Measurements from ENCODE around the gene SYNPO2. TPM values are rescaled to one million over a fixed set of nuclear protein-coding genes. Genes with fewer than 3 reads are reported as not detected.
"Not testable (repeated sequence)": the region's sequence is repeated elsewhere in the genome, so short reads cannot be mapped to it uniquely, and the experiment has no call there.

Gene SYNPO2
- total RNA-seq, 2 donors from 2014 or later: 0.17 to 0.36 TPM

DNA sequence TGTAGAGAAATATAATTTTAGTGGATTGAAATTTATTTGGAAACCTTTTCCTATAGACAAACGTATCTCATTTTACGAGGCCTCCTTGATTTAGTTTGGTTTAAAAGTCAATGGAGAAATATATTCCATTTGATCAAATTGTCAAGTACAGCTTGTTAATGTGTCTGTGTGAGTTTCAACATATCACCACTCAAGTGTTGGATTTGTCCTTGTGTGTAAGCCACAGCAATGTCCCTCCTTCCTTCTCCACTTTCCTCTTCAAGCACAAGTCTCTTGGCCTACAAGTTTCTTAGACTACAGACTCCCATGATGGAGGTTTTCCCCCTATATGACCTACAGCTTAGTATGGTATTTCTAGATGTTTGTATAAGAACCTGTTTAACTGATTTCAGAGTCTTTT, 104.7 kb downstream of the SYNPO2 start:
- H3K4me3 Mint-ChIP-seq: no peak overlapping the region
- peaks cover 17 to 18% of the 10 kb centered on the region in 2 donors for H3K27me3 Mint-ChIP-seq
- no peak for ATAC-seq
- DNase-seq (ENCODE audit: low spot score): no peak
- no peaks in the 10 kb centered on the region for H3K4me1 Mint-ChIP-seq (ENCODE audit: low read depth in 2 of 2)
- H3K36me3 Mint-ChIP-seq: no peaks in the 10 kb centered on the region
- H3K27ac Mint-ChIP-seq: no peak overlapping the region
- no peaks in the 10 kb centered on the region for H3K9me3 Mint-ChIP-seq

DNA sequence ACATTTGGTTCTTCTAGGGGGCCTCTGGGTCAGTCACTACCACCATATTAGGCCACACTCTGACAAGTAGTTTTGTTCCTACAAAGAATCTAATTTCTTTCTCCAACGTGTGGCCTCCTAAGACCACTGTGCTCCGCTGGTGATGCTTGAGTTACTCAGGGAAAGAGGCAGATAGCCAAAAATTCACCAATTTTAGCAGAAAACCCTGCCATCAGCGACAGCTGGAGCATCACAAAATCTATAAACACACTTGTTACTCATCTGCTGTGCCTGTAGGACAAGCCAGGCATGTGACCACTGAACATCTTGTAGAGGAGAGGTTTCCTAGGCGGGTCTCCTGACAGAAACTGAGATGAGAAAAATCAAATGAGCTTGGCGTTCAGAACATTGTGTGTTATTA, 105.4 kb downstream of the SYNPO2 start:
- H3K36me3 Mint-ChIP-seq: no peaks in the 10 kb centered on the region
- H3K27ac Mint-ChIP-seq: no peak overlapping the region
- DNase-seq (ENCODE audit: low spot score) (no peak), ATAC-seq (no peak)
- no peaks in the 10 kb centered on the region for H3K4me1 Mint-ChIP-seq (ENCODE audit: low read depth in 2 of 2)
- H3K4me3 Mint-ChIP-seq: no peak overlapping the region
- H3K9me3 Mint-ChIP-seq: no peaks in the 10 kb centered on the region
- H3K27me3 Mint-ChIP-seq: peaks cover 17 to 20% of the 10 kb centered on the region in 2 donors

DNA sequence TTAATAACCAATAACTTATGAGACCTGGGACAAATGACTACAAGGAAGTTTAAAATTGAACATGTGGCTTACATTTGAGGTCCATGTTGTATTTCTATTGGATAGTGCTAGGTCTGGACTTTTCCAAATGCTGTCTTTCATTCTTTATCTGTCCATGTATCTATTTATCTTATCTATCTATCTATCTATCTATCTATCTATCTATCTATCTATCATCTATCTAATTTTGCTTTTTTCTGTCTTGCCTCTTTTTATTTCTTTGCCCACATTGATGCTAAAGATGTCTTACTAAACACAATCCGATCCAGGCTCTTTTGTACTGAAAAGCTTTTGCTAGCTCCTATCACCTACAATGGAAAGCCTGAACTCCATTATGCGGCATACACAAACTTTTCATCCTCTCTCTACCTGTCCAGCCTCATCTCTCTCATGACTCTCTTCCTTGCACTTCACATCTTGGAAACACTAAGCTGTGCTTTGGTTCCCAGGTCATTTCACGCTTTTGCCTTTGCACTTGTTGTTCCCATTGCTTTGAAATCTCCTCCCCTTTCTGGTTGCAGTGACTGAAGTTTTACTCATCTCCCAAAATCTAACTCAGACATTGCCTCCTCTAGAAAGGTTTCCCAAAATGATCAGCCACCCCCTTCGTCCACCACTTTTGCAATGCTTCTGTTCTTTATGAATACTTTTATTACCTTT, 107.2 kb downstream of the SYNPO2 start:
- H3K27ac Mint-ChIP-seq: no peak overlapping the region
- peaks cover 17 to 20% of the 10 kb centered on the region in 2 donors for H3K27me3 Mint-ChIP-seq
- H3K36me3 Mint-ChIP-seq: no peaks in the 10 kb centered on the region
- no peak for ATAC-seq
- no peak for DNase-seq (ENCODE audit: low spot score)
- no peak overlapping the region for H3K4me3 Mint-ChIP-seq
- H3K4me1 Mint-ChIP-seq (ENCODE audit: low read depth in 2 of 2): no peaks in the 10 kb centered on the region
- H3K9me3 Mint-ChIP-seq: no peaks in the 10 kb centered on the region

DNA sequence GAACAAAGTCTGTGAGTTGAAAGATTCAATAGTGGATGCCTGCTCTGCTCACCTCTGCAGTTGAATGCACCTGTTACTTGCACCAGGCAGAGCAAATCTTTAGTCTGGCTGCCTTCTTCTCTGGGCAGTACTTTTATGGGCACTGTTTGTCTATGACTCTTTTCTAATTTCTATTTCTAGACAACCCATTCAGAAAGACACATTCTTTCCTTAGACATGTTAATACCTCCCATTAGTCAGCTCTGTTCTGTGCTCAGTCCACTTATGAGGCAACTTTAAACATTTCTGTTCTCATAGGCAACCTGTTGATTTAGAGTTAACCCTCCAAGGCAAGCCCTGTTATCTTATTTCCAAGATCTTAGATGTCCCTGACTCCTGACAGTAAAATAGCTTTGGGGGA, 108.9 kb downstream of the SYNPO2 start:
- DNase-seq (ENCODE audit: low spot score): no peak
- Mint-ChIP-seq H3K27ac (no peak overlapping the region), H3K36me3 (no peaks in the 10 kb centered on the region), H3K4me3 (no peak overlapping the region), H3K27me3 (peaks cover 17% of the 10 kb centered on the region in 2 donors), H3K9me3 (no peaks in the 10 kb centered on the region), H3K4me1 (ENCODE audit: low read depth in 2 of 2) (no peaks in the 10 kb centered on the region)
- no peak for ATAC-seq

DNA sequence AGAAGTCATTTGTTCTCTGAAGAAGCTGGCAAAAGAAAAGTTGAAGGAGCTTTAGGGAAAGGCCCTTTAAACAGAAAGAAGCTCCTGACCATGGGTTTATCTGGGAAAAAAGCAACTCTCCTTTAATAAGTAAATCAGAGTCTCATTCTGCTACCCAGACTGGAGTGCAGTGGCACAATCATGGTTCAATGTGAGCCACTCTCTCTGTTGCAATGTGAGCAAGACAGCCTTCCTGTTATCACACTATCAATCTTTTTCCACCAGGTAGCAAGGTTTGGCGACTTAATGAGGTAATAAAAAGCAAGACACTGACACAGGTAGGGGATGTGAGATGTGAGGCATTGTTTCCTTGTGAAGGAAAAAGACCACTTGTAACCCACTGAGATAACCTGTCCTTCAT, 111.3 kb downstream of the SYNPO2 start:
- DNase-seq (ENCODE audit: low spot score): no peak
- H3K36me3 Mint-ChIP-seq: no peaks in the 10 kb centered on the region
- H3K27me3 Mint-ChIP-seq: peaks cover 16 to 17% of the 10 kb centered on the region in 2 donors
- H3K4me3 Mint-ChIP-seq: no peak overlapping the region
- no peaks in the 10 kb centered on the region for H3K4me1 Mint-ChIP-seq (ENCODE audit: low read depth in 2 of 2)
- H3K27ac Mint-ChIP-seq: no peak overlapping the region
- H3K9me3 Mint-ChIP-seq: no peaks in the 10 kb centered on the region
- ATAC-seq: no peak

DNA sequence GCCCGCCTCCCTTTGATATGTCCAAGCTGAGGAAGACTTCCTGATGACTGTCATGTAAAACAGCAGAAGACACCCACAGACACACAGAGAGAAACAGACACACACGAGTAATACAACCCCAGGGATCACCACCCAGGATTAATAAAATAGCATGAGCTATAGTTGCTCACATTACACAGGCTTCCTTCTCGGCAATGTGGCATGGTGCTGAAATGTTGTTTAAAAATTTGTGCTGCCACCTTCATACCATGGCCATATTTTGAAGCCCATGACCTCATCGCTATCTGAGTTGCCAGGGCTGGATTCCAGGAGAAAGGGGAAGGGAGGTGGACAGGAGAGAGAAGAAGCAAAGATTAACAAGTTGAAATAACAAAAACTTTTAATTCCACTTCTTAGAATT, 111.7 kb downstream of the SYNPO2 start:
- Mint-ChIP-seq H3K27ac (no peak overlapping the region), H3K27me3 (peaks cover 16 to 17% of the 10 kb centered on the region in 2 donors), H3K36me3 (no peaks in the 10 kb centered on the region), H3K4me3 (no peak overlapping the region), H3K4me1 (ENCODE audit: low read depth in 2 of 2) (no peaks in the 10 kb centered on the region), H3K9me3 (no peaks in the 10 kb centered on the region)
- ATAC-seq (no peak), DNase-seq (ENCODE audit: low spot score) (no peak)

DNA sequence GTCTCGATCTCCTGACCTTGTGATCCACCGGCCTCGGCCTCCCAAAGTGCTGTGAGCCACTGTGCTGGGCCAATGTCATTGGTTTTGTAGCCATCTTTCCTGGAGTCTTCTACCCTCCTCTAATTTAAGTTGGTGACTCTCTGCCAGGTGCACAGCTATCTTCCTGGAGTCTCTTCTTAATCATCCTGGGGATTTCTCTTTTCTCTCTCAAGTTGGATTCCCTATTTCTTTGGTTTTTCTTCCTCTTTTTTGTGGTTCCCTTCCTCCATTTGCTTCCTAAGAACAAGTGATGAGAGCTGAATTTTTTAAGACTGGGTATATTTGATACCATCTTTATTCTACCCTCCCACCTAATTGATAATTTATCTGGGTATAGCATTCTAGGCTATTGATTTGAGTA, 113.8 kb downstream of the SYNPO2 start:
- no peaks in the 10 kb centered on the region for H3K9me3 Mint-ChIP-seq
- no peak for ATAC-seq
- H3K36me3 Mint-ChIP-seq: no peaks in the 10 kb centered on the region
- H3K4me3 Mint-ChIP-seq: no peak overlapping the region
- no peak for DNase-seq (ENCODE audit: low spot score)
- H3K27ac Mint-ChIP-seq: no peak overlapping the region
- H3K27me3 Mint-ChIP-seq: peaks cover 6 to 9% of the 10 kb centered on the region in 2 donors
- H3K4me1 Mint-ChIP-seq (ENCODE audit: low read depth in 2 of 2): no peaks in the 10 kb centered on the region

DNA sequence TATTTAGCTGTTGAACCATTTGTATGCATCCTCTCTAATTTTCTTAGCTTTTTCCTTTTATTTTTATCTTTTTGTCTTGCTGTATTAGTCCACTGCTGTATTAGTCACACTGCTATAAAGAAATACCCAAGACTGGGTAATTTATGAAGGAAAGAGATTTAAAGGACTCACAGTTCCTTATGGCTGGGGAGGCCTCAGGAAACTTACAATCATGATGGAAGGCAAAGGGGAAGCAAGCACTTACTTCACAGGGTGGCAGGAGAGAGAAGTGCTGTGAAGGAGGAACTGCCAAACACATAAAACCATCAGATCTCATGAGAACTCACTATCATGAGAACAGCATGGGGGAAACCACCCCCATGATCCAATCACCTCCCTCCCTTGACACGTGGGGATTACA, 114.3 kb downstream of the SYNPO2 start:
- H3K36me3 Mint-ChIP-seq; ATAC-seq; H3K9me3 Mint-ChIP-seq; H3K27me3 Mint-ChIP-seq; H3K4me3 Mint-ChIP-seq; DNase-seq (ENCODE audit: low spot score); H3K4me1 Mint-ChIP-seq (ENCODE audit: low read depth in 2 of 2); H3K27ac Mint-ChIP-seq: not testable (repeated sequence)

DNA sequence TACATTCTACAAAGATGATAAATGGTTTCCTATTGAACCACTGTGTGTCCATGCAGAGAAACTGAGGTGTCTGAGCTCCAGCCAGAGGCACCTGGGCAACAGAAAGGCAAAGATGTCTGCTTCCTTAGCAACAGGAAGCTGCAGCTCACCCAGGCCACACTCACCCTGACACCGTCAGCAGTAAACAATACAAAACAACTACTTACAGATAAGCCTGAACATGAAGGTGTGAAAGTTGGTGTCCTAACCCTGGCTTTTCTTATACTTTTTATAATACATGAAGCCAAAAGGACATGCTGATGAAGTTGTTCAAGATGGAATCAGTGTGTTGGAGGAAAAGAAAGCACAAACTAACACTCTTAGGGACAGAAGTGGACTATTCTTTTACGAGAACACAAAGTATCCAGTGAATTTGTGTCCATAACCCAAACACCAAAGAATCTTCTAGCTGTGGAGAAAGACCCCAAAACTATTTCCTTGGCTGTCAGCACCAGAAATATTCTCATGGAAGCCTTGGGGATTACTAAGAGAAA, 117.3 kb downstream of the SYNPO2 start:
- DNase-seq (ENCODE audit: low spot score): no peak
- H3K36me3 Mint-ChIP-seq: no peaks in the 10 kb centered on the region
- peaks cover 6 to 7% of the 10 kb centered on the region in 2 donors for H3K27me3 Mint-ChIP-seq
- H3K9me3 Mint-ChIP-seq: no peaks in the 10 kb centered on the region
- no peak overlapping the region for H3K27ac Mint-ChIP-seq
- ATAC-seq: no peak
- H3K4me1 Mint-ChIP-seq (ENCODE audit: low read depth in 2 of 2): no peaks in the 10 kb centered on the region
- H3K4me3 Mint-ChIP-seq: no peak overlapping the region

DNA sequence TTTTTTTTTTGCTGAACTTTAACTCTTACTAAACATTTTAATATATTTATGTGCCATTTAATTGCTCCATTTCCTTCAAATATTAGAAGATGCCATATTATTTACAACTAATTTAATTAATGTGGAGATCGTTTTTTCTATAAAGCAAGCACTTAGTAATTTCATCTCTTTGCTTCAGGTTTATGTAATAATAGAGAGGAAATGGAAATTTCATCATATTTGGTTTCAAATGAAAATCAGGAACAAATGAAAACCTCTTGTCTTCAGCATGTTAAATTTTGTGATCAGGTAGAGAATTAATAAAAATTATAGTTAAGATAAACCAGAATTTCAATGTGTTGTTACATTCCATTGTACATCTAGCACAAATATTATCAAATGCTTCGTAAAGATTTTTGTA, 120.1 kb downstream of the SYNPO2 start:
- ATAC-seq: no peak
- Mint-ChIP-seq H3K4me3 (no peak overlapping the region), H3K9me3 (no peaks in the 10 kb centered on the region), H3K4me1 (ENCODE audit: low read depth in 2 of 2) (no peaks in the 10 kb centered on the region), H3K27ac (no peak overlapping the region), H3K36me3 (no peaks in the 10 kb centered on the region), H3K27me3 (peaks cover 7 to 14% of the 10 kb centered on the region in 2 donors)
- no peak for DNase-seq (ENCODE audit: low spot score)

DNA sequence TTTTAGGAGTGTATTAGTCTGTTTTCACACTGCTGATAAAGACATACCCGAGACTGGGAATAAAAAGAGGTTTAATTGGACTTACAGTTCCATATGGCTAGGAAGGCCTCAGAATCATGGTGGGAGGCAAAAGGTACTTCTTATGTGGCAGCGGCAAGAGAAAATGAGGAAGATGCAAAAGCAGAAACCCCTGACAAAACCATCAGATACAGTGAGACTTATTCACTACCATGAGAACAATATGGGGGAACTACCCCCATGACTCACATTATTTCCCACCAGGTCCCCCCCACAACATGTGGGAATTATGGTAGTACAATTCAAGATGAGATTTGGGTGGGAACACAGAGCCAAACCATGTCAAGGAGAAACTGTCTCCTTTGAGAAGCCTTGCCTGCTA, 121.6 kb downstream of the SYNPO2 start:
- H3K27ac Mint-ChIP-seq; H3K9me3 Mint-ChIP-seq; ATAC-seq; H3K4me1 Mint-ChIP-seq (ENCODE audit: low read depth in 2 of 2); H3K36me3 Mint-ChIP-seq; H3K4me3 Mint-ChIP-seq; DNase-seq (ENCODE audit: low spot score): not testable (repeated sequence)
- peaks cover 7 to 14% of the 10 kb centered on the region in 2 donors for H3K27me3 Mint-ChIP-seq

DNA sequence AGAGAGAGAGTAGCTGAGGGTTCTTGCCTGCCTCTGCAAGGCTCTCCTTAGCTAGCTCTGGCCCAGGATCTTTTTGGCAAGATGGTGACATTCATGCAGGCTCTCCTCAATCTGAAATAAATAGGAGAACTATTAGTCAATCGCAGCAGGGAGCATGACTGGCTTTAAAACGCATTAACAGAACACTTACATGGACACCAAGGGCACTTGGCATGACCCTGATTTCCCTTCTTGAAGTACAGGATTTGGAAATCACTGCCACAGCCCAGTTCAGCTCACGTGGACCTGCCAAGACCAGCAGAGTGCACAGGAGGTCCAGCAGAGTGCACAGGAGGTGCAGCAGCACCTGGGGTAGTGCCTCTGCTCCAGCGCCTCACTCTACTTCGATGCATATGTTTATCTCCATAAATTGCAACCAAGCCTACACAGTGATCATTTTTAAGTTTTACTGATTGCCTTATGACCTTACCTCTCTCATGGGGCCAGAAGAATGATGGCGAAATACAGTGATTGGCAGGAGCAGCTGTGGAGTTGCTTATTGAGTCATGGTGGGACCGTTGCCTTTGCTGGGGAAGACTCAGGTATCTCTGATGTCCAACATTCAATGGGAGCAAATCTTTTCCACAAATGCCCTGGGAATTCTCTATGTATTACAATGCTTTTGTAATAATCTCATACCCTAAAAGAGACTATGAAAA, 122.4 kb downstream of the SYNPO2 start:
- DNase-seq (ENCODE audit: low spot score) (no peak), ATAC-seq (peak in 1 of 2 donors; percentile 36)
- Mint-ChIP-seq H3K27ac (no peak overlapping the region), H3K4me1 (ENCODE audit: low read depth in 2 of 2) (no peaks in the 10 kb centered on the region), H3K27me3 (peaks cover 7 to 14% of the 10 kb centered on the region in 2 donors), H3K9me3 (no peaks in the 10 kb centered on the region), H3K4me3 (no peak overlapping the region), H3K36me3 (no peaks in the 10 kb centered on the region)

DNA sequence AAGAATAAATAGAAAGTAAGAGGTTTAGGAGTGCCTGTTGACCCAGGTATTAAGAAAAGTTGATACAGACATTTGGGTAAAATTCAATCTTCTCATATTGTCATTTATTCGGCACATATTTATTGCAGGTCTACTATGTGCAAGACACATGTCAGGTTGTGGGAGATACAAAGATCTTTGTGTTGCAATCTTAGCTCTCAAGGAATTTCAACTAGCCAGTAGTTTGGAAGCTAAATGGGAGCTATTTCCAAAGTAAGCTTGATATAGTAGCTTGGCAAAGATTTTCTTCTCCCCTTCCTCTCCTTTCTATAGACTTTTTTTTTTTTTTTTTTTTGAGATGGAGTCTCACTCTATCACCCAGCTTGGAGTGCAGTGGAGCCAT, 122.9 kb downstream of the SYNPO2 start:
- DNase-seq (ENCODE audit: low spot score): no peak
- Mint-ChIP-seq H3K36me3 (no peaks in the 10 kb centered on the region), H3K4me1 (ENCODE audit: low read depth in 2 of 2) (no peaks in the 10 kb centered on the region), H3K9me3 (no peaks in the 10 kb centered on the region), H3K27ac (no peak overlapping the region), H3K27me3 (peaks cover 7 to 16% of the 10 kb centered on the region in 2 donors), H3K4me3 (no peak overlapping the region)
- no peak for ATAC-seq

DNA sequence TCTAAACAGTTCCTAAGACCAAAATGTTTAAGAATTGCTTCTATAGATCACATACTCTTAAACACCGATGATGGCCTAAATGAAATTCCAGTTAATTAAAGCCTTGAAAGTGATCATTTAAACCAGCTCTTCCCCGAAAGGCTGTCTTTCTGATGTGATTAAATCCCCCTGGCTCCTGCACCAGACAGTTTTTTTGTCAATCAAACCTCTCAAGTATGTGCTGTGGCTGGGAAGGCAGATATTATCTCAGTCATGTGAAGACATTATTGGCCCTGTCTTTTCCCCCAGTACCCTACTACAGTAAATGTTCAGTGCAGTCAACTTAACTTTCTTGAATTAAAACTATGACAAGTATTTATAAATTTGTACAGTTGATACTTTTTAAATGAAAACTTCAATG, 126.0 kb downstream of the SYNPO2 start:
- H3K9me3 Mint-ChIP-seq: no peaks in the 10 kb centered on the region
- no peak overlapping the region for H3K4me3 Mint-ChIP-seq
- no peak overlapping the region for H3K27ac Mint-ChIP-seq
- ATAC-seq (no peak), DNase-seq (ENCODE audit: low spot score) (no peak)
- no peaks in the 10 kb centered on the region for H3K4me1 Mint-ChIP-seq (ENCODE audit: low read depth in 2 of 2)
- H3K36me3 Mint-ChIP-seq: no peaks in the 10 kb centered on the region
- peaks cover 14 to 23% of the 10 kb centered on the region in 2 donors for H3K27me3 Mint-ChIP-seq
